CD14-positive monocyte (primary cell): Measurements from ENCODE around the gene MEF2D. TPM values are rescaled to one million over a fixed set of nuclear protein-coding genes. Genes with fewer than 3 reads are reported as not detected.

Source experiments
- DNase-seq, 3 donors: peaks; one replicate each; pipeline ENCODE4 v3.0.0-alpha.2; 2011 to 2022
- H2AFZ ChIP-seq: 2 replicates; pipeline ENCODE4 v1.6.0; 2012; ENCODE audit warnings: mild to moderate bottlenecking, low read depth, low read length, inconsistent platforms; ENCODE audit not compliant: insufficient read depth, poor library complexity, severe bottlenecking
- H3K27ac ChIP-seq, 2 donors: 1 replicate in 1 of 2; 2 replicates in 1 of 2; pipeline ENCODE4 v1.5.1; 2012 to 2013; ENCODE audit warnings: low read length in 2 of 2, control low read depth in 1 of 2, inconsistent platforms in 1 of 2, low read depth in 1 of 2, mild to moderate bottlenecking in 1 of 2
- H3K27me3 ChIP-seq, 2 donors: one replicate each; pipeline versions ENCODE4 v1.6.0 to v1.6.1; 2011 to 2013; ENCODE audit warnings: low read length in 2 of 2; ENCODE audit not compliant: control insufficient read depth in 2 of 2, insufficient read depth in 2 of 2
- H3K36me3 ChIP-seq, 2 donors: replicated peaks in 1 of 2; 1 replicate in 1 of 2; 2 replicates in 1 of 2; pipeline versions ENCODE4 v1.5.1 to v1.6.1; 2012 to 2013; ENCODE audit warnings: low read length in 2 of 2, control low read depth in 1 of 2, inconsistent platforms in 1 of 2, mild to moderate bottlenecking in 1 of 2; ENCODE audit not compliant: insufficient read depth in 2 of 2, control insufficient read depth in 1 of 2
- H3K4me1 ChIP-seq, 2 donors: 1 replicate in 1 of 2; 2 replicates in 1 of 2; pipeline versions ENCODE4 v1.5.1 to v1.6.1; 2012 to 2013; ENCODE audit warnings: low read length in 2 of 2, control low read depth in 1 of 2, inconsistent platforms in 1 of 2, mild to moderate bottlenecking in 1 of 2, moderate library complexity in 1 of 2; ENCODE audit not compliant: insufficient read depth in 2 of 2, control insufficient read depth in 1 of 2
- H3K4me2 ChIP-seq: replicated peaks from 2 replicates; pipeline ENCODE3; 2012; ENCODE audit warnings: low read length, moderate library complexity, mild to moderate bottlenecking; ENCODE audit not compliant: poor library complexity, severe bottlenecking; ENCODE audit errors: extremely low read depth
- H3K4me3 ChIP-seq, 3 experiments: fragments of 200-600 bp in 1 of 3; sonication (generic) in 1 of 3; replicated peaks in 1 of 3; 1 replicate in 2 of 3; 2 replicates in 1 of 3; pipeline ENCODE4 v1.5.1; 2011 to 2013; ENCODE audit warnings: low read length in 3 of 3, mild to moderate bottlenecking in 3 of 3, control low read depth in 2 of 3, low read depth in 2 of 3, inconsistent platforms in 1 of 3, moderate library complexity in 1 of 3
- H3K79me2 ChIP-seq: 2 replicates; pipeline ENCODE4 v1.6.0; 2012; ENCODE audit warnings: mild to moderate bottlenecking, control low read depth, inconsistent platforms, low read length, moderate library complexity; ENCODE audit not compliant: insufficient read depth
- H3K9ac ChIP-seq: 2 replicates; pipeline ENCODE4 v1.6.0; 2017; ENCODE audit warnings: low read length, mild to moderate bottlenecking; ENCODE audit not compliant: insufficient read depth, poor library complexity, severe bottlenecking
- H3K9me3 ChIP-seq, 2 donors: replicated peaks in 1 of 2; 1 replicate in 1 of 2; 2 replicates in 1 of 2; pipeline versions ENCODE4 v1.5.1 to v1.6.1; 2012 to 2013; ENCODE audit warnings: low read length in 2 of 2, control low read depth in 1 of 2; ENCODE audit not compliant: control insufficient read depth in 1 of 2, insufficient read depth in 1 of 2
- H4K20me1 ChIP-seq: 2 replicates; pipeline ENCODE4 v1.6.0; 2012; ENCODE audit warnings: mild to moderate bottlenecking, low read length, control low read depth, moderate library complexity; ENCODE audit not compliant: insufficient read depth
- H3K27ac Mint-ChIP-seq, 7 donors: one replicate each; pipeline ENCODE4 v1.8.0; 2020; ENCODE audit warnings: mild to moderate bottlenecking in 7 of 7, mixed read lengths in 7 of 7, moderate library complexity in 6 of 7, inconsistent platforms in 2 of 7
- H3K27me3 Mint-ChIP-seq, 3 donors: one replicate each; pipeline ENCODE4 v1.8.0; 2021 to 2022; ENCODE audit warnings: low read depth in 3 of 3, mild to moderate bottlenecking in 3 of 3, mixed read lengths in 3 of 3, moderate library complexity in 3 of 3, inconsistent platforms in 1 of 3
- H3K36me3 Mint-ChIP-seq, 2 donors: one replicate each; pipeline ENCODE4 v1.8.0; 2020; ENCODE audit warnings: mixed read lengths in 2 of 2, inconsistent platforms in 1 of 2, mild to moderate bottlenecking in 1 of 2
- H3K4me1 Mint-ChIP-seq: one replicate; pipeline ENCODE4 v1.8.0; 2020; ENCODE audit warnings: mild to moderate bottlenecking, mixed read lengths
- H3K4me3 Mint-ChIP-seq, 2 donors: one replicate each; pipeline ENCODE4 v1.8.0; 2020; ENCODE audit warnings: mild to moderate bottlenecking in 2 of 2, mixed read lengths in 2 of 2, moderate library complexity in 1 of 2
- H3K9me3 Mint-ChIP-seq, 7 donors: one replicate each; pipeline ENCODE4 v1.8.0; 2020 to 2022; ENCODE audit warnings: mixed read lengths in 7 of 7, mild to moderate bottlenecking in 6 of 7, moderate library complexity in 6 of 7, inconsistent platforms in 2 of 7
- CTCF ChIP-seq: fragments of 200-600 bp; IDR thresholded peaks from one replicate; pipeline ENCODE4 v1.8.0; 2022; ENCODE audit warnings: antibody characterized with exemption, mild to moderate bottlenecking
- WGBS: methylation state at CpG from one replicate; pipeline ENCODE4 v1.1.5; 2013; ENCODE audit warnings: missing lambda C conversion rate; ENCODE audit not compliant: insufficient coverage; 5-methylcytosine and 5-hydroxymethylcytosine counted together
- intact Hi-C, 2 donors: fragments of 100-400 bp; cut with micrococcal nuclease; formaldehyde crosslinking; loops; one replicate each; pipeline versions ENCODE4 v1.15.0 to v1.15.1; 2023
- polyA plus RNA-seq, 3 donors: library from polyadenylated mRNA; depleted of rRNA in 1 of 3; unstranded in 2 of 3; stranded (reverse) in 1 of 3; fragments of 300-500 nt in 2 of 3; fragments of >200 nt in 1 of 3; fragmentation: Illumina TruSeq in 2 of 3; gene quantifications; 1 replicate in 2 of 3; 2 replicates in 1 of 3; pipeline ENCODE4 v1.2.3, GENCODE V29; 2012 to 2021

Gene MEF2D
- polyA plus RNA-seq, 3 donors: 4.5 to 66.4 (median 8.0) TPM

- Mint-ChIP-seq H3K27me3 (no peaks in the 10 kb centered on the region), H3K9me3 (no peaks in the 10 kb centered on the region), H3K36me3 (peaks cover 0 to 4% of the 10 kb centered on the region in 2 donors), H3K27ac (peak overlapping the region in 1 of 7 donors; percentile 28), H3K4me1 (peaks cover 36% of the 10 kb centered on the region), H3K4me3 (no peak overlapping the region)
- Histone ChIP-seq H3K4me3 (no peak overlapping the region), H3K27me3 (no peaks in the 10 kb centered on the region), H3K36me3 (no peaks in the 10 kb centered on the region), H2AFZ (no peak overlapping the region), H3K79me2 (no peaks in the 10 kb centered on the region), H3K9ac (no peak overlapping the region), H3K27ac (no peak overlapping the region), H3K4me1 (peaks cover 32 to 41% of the 10 kb centered on the region in 2 donors), H3K9me3 (no peaks in the 10 kb centered on the region), H3K4me2 (no peak overlapping the region), H4K20me1 (no peaks in the 10 kb centered on the region)
- TF ChIP-seq CTCF: no peak
- intact Hi-C loops: no loop called here
- no peak for DNase-seq
These were observed 21.9 kb upstream of the MEF2D start for GRCh38 chr1:156522443-156522970.

- H2AFZ ChIP-seq: no peak overlapping the region
These were observed 17.2 kb upstream of the MEF2D start for GRCh38 chr1:156517748-156518147.

More at GRCh38 chr1:156517748-156518147, 17.2 kb upstream of the MEF2D start:
- H4K20me1 ChIP-seq: no peaks in the 10 kb centered on the region
- H3K4me3 ChIP-seq: no peak overlapping the region
- peaks cover 7 to 24% of the 10 kb centered on the region in 2 donors for H3K4me1 ChIP-seq
- WGBS: 0% methylated on average over 1 of the region's 4 CpGs
- Mint-ChIP-seq H3K27me3 (peaks cover 0 to 4% (median 0%) of the 10 kb centered on the region in 3 donors), H3K9me3 (peaks cover 0 to 12% (median 0%) of the 10 kb centered on the region in 7 donors), H3K27ac (no peak overlapping the region), H3K4me1 (peaks cover 22% of the 10 kb centered on the region), H3K36me3 (peaks cover 0 to 2% of the 10 kb centered on the region in 2 donors), H3K4me3 (no peak overlapping the region)
- no peaks in the 10 kb centered on the region for H3K79me2 ChIP-seq
- H3K9me3 ChIP-seq: no peaks in the 10 kb centered on the region
- intact Hi-C loops: no loop called here
- DNase-seq: no peak
- H3K27ac ChIP-seq: no peak overlapping the region
- no peak overlapping the region for H3K4me2 ChIP-seq
- TF ChIP-seq CTCF: no peak
- no peaks in the 10 kb centered on the region for H3K36me3 ChIP-seq
- no peak overlapping the region for H3K9ac ChIP-seq
- no peaks in the 10 kb centered on the region for H3K27me3 ChIP-seq
